ENCODE results near the gene H6PD.

H6PD gene

GRCh38 chr1:9207715-9208114 is 26.9 kb upstream of the H6PD start:
- no peak for DNase-seq

- DNase-seq: no peak
These were observed 23.2 kb upstream of the H6PD start for GRCh38 chr1:9211291-9211811.

GRCh38 chr1:9212735-9213134 is 21.8 kb upstream of the H6PD start:
- no peak for DNase-seq

GRCh38 chr1:9213956-9214355 is 20.6 kb upstream of the H6PD start:
- no peak for DNase-seq

- no peak for DNase-seq
These were observed 15.7 kb upstream of the H6PD start for GRCh38 chr1:9218917-9219316.

- no peak for DNase-seq
These were observed 11.5 kb upstream of the H6PD start for GRCh38 chr1:9222846-9223625.

GRCh38 chr1:9224664-9225410 is 9.7 kb upstream of the H6PD start:
- DNase-seq: no peak

GRCh38 chr1:9225411-9225785 is 9.2 kb upstream of the H6PD start:
- no peak for DNase-seq

GRCh38 chr1:9228609-9229008 is 6.0 kb upstream of the H6PD start:
- DNase-seq: no peak

- no peak for DNase-seq
These were observed 5.0 kb upstream of the H6PD start for GRCh38 chr1:9229549-9229948.

- no peak for DNase-seq
These were observed 3.6 kb upstream of the H6PD start for GRCh38 chr1:9230869-9231533.

GRCh38 chr1:9231648-9232332 is 2.8 kb upstream of the H6PD start:
- DNase-seq: no peak

GRCh38 chr1:9233241-9233941 is 1.2 kb upstream of the H6PD start:
- DNase-seq: no peak

GRCh38 chr1:9233942-9234222 is 692 bp upstream of the H6PD start:
- DNase-seq: no peak

- no peak for DNase-seq
These were observed 504 bp downstream of the H6PD start for GRCh38 chr1:9235096-9235459.

- no peak for DNase-seq
These were observed 986 bp downstream of the H6PD start for GRCh38 chr1:9235560-9235959.

GRCh38 chr1:9238134-9238533 is 3.6 kb downstream of the H6PD start:
- DNase-seq: no peak

- no peak for DNase-seq
These were observed 4.0 kb downstream of the H6PD start for GRCh38 chr1:9238550-9238949.

GRCh38 chr1:9239622-9240401 is 5.2 kb downstream of the H6PD start:
- DNase-seq: no peak

GRCh38 chr1:9240914-9241820 is 6.6 kb downstream of the H6PD start:
- DNase-seq: no peak

- DNase-seq: no peak
These were observed 7.3 kb downstream of the H6PD start for GRCh38 chr1:9241891-9242290.
